AG09309 (cell line): ENCODE measurements around the gene PHF21A.

ENCODE experiments used
- DNase-seq: peaks from one replicate; pipeline ENCODE4 v3.0.0-alpha.2; 2010; ENCODE audit warnings: low read depth
- H3K4me3 ChIP-seq: 2 replicates; pipeline ENCODE4 v1.5.1; 2011; ENCODE audit warnings: mild to moderate bottlenecking, low read depth, low read length, moderate library complexity; ENCODE audit not compliant: control insufficient read depth
- CTCF ChIP-seq: IDR thresholded peaks from 2 replicates; pipeline ENCODE4 v1.5.1; 2011; ENCODE audit warnings: mild to moderate bottlenecking, low read depth, low read length, inconsistent platforms; ENCODE audit not compliant: insufficient read depth, control insufficient read depth; ENCODE audit errors: missing control alignments

The PHF21A gene

GRCh38 chr11:45933131-45933831, 188.0 kb downstream of the PHF21A start:
- H3K4me3 ChIP-seq = no peak overlapping the region
- TF ChIP-seq CTCF = no peak
- DNase-seq = no peak

- H3K4me3 ChIP-seq = no peak overlapping the region
- no peak for DNase-seq
- no peak for TF ChIP-seq CTCF
Observed at GRCh38 chr11:45932217-45932616, 189.0 kb downstream of the PHF21A start.

GRCh38 chr11:45931739-45932138, 189.5 kb downstream of the PHF21A start:
- no peak for DNase-seq
- no peak for TF ChIP-seq CTCF
- no peak overlapping the region for H3K4me3 ChIP-seq

GRCh38 chr11:45930951-45931570, 190.2 kb downstream of the PHF21A start:
- H3K4me3 ChIP-seq = no peak overlapping the region
- no peak for DNase-seq
- no peak for TF ChIP-seq CTCF

- no peak for DNase-seq
- no peak for TF ChIP-seq CTCF
Observed at GRCh38 chr11:45930031-45930794, 191.0 kb downstream of the PHF21A start.

GRCh38 chr11:45929486-45930030, 191.7 kb downstream of the PHF21A start:
- DNase-seq = no peak

More at GRCh38 chr11:45930031-45930794, 191.0 kb downstream of the PHF21A start:
- H3K4me3 ChIP-seq = no peak overlapping the region

More at GRCh38 chr11:45929486-45930030, 191.7 kb downstream of the PHF21A start:
- no peak for TF ChIP-seq CTCF
- no peak overlapping the region for H3K4me3 ChIP-seq
